Central memory CD4-positive, alpha-beta T cell (primary cell): ENCODE measurements around the gene TRIM25.

Experiments
- DNase-seq: peaks from one replicate; pipeline ENCODE4 v3.0.0; 2022

TRIM25 gene

DNA sequence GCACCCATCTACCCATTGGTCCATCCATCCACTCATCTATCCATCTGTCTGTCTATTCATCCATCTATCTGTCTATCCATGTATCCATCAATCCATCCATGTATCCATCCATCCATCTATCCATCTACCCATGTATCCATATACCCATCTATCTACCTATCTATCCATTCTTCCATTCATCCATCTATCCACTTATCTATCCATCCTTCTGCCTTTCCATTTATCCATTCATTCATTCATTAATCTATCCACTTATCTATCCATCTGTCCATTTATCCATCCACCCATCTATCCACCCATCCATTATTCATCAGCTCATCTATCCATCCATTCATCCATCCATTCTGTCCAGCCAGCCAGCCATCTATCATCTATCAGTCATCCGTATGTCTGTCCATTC is 21.5 kb downstream of the TRIM25 start:
- no peak for DNase-seq

DNA sequence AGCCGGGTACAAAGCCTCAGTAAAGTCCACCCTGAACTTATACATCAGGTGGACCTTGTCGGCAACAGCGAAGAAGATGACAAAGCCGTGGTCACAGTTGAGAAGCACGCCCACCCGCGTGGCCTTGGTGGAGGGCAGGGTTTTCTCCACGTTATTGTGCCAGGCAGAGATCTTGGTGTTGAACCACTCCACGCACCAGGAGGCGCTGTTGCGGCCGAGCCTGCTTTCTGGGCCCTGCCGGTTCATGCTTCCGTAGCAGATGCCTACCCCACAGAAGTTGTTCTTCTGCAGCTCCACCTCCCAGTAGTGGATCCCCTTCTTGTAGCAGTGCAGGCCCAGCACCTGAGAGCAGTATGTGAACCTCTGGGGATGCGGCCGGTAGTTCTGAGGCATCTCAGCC is 22.1 kb downstream of the TRIM25 start:
- peak; percentile 28 for DNase-seq

DNA sequence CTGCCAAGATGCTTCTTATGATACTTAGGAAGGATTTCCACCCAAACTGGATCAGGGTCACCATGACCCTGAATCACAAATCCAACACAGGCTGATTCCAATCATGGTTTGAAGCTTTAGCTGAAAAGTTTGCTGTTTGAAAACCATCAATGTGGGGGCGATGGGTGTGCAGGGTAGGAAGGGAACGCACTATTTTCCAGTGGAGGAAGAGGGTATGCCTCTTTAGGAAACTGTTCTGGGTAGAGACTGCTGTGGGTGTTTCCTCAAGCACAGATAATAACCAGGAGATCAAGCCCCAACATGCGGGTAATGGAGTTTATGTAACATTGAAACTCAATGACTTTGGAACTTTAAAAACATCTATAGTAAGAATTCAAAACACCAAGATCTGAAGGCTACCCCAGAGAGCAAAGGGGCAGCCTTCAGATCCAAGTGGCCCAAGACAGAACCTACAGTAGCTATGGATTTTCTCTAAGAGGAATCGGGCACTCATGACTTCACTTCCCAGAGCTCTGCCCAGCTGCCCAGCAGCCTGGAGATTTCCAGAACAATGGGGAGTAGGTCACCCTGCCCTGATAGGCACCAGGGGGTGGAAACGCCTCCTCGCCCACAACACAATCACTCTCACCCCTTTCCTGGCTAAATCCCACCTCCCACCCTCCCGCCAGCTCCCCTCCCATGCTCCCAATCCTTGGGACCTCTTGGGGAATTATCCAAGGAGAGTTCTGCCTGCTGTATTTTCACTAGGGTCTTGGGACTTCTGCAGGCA is 22.8 kb downstream of the TRIM25 start:
- DNase-seq = no peak

DNA sequence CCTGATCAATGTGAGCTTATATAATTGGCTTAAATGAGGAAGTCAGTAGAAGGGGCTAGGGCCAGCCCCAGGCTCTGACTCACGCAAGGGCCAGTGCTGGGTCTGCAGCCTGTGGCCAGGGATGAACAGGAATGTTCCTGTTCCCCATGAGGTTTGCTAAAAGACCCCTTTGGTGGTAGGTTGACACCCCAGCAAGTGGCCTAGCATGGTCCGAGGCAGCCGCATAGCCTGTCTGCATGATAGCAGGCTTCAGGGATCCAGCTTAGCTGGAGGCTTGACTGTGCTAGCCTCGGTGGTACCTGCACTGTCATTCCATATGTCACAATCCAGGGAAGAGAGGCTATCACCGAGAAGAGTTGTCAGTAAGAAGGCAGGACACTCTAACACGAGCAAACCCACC is 23.5 kb downstream of the TRIM25 start:
- DNase-seq = no peak

DNA sequence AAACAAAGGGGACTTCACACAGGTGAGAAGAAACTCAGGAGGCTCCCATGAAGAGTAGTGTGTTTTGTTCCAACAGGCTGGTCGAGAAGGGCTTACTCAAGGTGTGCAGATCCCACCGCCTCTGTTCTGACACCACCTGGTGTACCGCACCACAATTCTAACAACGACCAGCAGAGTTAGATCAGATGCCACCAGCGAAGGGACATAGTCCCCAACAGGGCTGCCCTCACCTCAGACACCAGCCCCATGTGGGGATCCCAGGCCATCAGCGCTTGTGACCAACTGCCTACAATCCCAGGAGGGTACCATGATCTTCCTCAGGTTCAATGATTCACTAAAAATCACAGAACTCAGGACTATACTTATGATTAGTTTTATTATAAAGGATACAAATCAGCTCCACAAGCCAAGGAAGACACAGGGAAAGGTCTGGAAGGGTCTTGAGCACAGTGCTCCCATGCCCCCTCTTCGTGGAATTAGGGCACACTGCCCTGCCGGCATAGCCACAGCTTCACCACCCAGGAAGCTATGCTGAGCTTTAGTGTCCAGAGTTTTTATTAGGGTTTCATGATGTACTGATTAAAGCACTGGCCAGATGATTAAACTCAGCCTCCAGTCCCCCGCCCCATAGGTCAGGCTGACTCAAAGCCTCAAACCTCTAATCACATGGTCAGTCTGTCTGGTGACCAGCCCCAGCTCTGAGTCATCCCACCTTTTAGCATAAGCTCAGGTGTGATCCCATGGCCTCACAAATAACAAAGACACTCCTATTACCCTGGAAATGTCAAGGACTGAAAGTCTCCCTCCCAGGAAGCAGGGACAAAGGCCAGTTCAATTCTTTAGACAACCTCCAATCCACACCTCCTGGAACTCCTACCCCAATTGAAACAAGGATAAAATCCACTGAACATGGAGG is 26.0 kb downstream of the TRIM25 start:
- DNase-seq = no peak

DNA sequence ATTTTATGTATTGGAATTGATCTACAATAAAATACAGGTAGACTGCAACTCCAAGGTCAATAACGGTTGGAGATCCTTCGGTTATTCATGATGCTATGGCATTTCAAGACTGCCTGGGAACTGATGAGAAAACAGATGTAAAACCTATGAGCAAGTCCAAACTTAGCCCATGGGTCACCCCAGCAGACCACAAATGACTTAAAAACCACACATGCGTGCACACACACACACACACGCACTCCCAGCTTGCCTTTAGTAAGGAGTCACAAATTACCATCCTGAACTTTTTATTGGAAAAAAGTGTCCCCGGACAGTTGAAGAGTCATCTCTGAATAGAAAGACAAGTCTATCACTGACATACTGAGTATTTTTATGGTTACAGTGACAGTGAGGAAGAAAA is 26.7 kb downstream of the TRIM25 start:
- no peak for DNase-seq

DNA sequence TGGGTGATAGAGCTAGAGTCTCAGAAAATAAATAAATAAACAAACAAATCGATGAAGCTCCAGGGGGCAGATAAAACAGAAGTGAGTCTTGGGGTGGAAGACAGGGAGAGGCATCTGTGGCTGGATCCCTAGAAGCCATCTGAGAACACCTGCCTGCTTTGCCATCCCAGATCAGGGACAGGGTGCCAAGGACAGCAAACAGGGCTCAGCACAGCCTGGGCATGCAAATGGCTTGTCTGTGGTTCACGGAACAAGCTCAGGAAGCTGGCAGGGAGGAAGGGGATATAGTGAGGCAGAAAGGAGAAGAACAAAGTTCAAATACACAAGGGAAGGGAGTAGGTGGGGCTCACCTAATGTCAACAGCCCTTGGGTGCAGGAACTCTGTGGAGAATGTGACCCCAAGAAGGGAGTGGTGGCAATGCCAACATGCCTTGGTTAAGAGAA is 27.5 kb downstream of the TRIM25 start:
- no peak for DNase-seq

DNA sequence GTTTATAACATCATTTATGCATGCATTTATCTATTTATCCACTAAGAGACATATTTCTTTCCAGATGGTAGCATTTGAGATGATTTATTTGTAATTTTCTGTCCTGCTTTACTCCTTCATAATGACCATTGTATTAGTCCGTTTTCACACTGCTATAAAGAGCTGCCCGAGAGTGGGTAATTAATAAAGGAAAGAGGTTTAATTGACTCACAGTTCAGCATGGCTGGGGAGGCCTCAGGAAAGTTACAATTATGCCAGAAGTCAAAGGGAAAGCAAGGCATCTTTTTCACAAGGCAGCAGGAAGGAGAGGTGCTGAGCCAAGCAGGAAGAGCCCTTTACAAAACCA is 28.6 kb downstream of the TRIM25 start:
- no peak for DNase-seq

DNA sequence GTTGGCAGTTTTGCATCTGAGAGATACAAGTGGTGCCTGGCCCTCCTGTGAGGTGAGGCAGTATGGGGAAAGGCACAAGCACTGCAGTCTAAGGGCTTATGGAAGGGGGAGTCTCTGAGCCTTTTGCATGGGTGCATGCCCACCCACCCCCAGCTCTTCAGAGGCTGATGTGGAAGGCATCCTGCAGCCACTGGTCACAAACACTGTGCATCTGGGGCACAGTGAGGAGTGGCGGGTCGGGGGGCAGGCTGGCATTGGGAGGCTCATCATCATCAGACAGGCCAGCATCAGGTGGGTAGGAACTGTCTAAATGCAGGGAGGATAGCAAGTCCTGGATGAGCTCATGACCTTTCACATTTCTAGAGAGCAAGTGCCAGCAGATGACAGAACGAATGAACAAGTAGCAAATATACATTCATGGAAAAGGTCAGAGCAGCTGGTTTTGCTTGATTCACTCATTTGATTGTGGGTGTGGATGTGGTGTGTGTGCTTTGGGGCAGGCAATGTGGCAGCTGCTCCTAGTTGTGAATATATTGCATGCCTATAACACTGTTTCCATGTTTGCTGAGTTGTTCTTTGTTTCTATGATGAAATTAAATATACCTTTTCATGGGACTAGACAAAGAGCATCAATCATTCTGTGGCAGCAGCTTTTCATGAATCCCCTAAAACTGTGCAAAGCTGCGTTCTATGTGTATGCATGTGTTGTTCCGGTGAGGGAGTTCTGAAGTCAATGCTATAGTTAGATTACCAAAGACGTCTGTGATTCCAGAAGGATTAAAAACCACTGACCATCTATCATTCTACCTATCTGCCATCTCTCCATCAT is 29.2 kb downstream of the TRIM25 start:
- no peak for DNase-seq

DNA sequence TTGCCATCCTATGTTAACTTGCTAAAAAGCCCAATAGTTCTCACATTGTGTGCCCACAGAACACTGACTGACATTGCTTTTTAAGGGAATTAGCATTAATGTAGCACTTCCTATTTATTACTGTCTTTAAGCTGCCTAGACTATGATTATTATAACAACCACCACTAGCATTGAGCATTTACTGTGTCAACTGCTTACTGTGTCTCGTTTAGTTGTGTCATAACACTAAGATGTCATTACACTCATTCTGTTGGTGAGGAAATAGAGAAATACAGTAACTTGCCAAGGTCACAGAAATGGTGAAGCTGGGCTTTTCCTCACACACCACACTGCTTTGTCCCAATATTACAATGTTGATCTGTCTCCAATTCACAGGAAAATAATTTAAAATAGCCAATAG is 30.2 kb downstream of the TRIM25 start:
- no peak for DNase-seq

DNA sequence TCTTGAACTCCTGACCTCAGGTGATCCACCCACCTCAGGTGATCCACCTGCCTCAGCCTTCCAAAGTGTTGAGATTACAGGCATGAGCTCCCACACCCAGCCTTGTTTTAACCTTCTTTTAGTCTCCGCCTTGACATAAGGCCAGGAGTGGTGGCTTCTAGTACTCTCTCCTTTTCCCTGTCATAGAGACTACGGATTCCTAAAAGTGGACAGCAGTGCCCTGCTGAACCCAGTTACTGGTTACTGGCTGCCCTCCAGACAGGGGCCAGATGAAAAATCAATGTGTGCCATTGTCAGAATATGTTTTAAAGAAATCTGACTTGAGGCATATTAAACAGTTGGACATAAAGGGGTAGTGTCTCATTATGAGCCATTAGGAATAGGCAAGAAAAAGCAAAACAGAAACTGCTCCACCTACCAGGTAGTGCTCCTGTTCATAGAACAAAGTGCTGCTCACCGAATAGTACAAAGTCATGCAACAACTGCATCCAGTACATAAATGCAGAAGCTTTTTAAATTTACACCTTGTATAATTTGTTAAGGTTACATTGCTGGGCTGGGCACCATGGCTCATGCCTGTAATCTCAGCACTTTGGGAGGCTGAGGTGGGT is 32.1 kb downstream of the TRIM25 start:
- no peak for DNase-seq

DNA sequence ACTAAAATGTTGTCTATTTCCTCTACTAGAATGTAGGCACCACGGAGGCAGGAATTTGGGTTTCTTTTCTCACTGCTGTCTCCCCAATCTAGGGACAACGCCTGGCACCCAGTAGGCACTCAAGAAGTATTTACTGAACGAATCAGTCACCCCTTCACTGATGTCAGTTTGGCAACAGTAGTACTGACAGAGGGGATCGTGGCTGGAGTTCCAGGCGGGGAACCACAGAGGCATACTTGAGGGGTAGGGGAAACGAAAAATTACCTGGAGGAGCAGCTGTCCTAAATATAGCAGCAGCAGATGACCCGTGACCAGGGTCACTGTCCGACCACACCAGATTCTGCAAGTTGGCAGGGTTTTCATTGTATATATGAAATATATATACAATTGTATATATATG is 33.3 kb downstream of the TRIM25 start:
- no peak for DNase-seq

DNA sequence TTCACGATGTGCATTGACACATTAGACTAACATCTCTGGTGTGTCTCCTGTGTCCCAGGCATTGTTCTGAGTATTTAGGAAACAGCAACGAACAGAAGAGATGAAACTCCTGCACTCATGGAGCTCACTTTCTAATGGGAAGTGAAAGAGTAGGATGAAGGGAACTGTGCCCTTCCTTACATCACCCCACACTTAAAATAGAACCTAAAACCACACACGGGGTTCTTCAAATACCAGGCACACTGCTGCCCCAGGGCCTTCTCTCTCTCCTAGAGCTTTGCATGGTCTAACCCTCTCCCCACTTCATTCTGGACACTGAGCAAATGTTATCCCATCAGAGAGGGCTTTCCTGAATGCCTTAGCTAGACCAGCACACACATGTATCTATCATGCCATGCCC is 33.7 kb downstream of the TRIM25 start:
- DNase-seq = no peak

DNA sequence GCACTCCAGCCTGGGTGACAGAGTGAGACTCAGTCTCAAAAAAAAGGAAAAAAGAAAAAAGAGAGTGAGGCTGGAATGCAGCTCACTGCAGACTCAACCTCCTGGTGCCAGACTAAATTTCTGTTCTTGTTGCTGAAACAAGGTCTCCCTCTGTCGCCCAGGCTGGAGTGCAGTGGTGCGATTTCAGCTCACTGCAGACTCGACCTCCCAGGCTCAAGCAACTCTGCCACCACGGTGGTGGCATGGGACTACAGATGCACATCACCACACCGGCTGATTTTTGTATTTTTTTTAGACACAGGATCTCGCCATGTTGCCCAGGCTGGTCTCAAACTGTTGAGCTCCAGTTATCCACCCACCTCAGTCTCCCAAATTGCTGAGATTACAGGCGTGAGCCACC is 34.6 kb downstream of the TRIM25 start:
- no peak for DNase-seq

DNA sequence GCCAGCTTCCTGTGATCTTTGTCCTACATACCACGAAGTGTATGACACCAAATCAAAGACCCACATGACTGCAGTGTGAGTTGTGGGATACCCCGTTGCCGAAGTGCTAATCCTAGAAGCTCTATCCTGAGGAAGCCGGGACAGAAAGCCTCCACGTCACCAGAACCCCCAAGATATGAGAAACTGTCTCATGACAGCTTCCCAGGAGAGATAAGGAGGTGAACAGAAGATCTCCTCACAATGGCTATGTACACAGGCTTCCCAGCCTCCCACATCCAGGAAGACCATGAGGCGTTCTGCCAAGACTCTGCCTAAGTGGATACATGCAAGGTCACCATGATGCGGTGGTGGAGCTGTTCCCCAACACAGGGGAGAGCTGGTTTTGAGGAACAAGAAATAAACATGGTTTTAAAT is 37.1 kb downstream of the TRIM25 start:
- DNase-seq = no peak

DNA sequence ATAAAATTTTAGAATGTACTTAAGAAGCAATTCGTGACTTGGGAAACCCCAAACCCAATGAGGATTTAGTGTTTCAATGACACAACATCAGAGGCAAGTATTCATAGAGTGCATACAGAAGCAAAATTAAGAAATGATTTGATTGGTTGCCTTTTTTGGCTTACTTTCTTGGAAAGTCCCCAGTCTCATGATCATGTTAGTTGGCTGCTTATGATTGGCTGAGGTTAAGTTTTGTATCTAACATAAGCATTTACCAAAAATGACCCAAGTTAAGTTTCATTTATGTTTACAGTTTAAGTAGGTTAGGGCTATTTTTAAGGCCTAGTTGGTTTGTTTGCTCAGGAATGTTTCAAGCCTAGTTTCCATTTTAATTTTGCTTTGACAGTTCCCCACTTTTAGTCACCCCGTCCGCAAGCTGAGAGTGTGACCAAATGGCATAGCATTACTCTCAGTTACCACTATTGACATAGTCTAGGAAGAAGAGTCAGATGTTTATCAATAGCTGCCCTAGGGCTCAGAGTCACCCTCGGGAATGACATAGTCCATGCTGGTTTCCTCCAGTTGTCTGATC is 43.7 kb downstream of the TRIM25 start:
- DNase-seq = no peak

DNA sequence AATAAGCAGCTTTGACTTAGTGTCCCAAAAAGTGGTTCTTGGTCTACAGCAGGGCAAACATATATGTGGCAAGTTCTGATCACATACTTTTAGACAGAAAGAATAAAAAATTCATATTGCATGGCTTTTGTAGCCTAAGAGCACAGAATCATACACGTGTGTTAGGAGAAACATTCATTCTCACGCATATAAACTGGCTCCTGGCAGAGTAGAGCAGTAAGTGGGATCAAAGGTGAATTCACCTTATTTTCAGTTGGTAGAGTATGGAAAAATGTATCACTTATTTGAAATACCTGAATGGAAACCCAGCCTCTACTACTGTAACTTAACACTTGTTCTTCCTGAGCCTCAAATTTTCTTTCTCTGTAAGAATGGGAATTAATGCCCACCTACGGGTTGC is 45.1 kb downstream of the TRIM25 start:
- no peak for DNase-seq

DNA sequence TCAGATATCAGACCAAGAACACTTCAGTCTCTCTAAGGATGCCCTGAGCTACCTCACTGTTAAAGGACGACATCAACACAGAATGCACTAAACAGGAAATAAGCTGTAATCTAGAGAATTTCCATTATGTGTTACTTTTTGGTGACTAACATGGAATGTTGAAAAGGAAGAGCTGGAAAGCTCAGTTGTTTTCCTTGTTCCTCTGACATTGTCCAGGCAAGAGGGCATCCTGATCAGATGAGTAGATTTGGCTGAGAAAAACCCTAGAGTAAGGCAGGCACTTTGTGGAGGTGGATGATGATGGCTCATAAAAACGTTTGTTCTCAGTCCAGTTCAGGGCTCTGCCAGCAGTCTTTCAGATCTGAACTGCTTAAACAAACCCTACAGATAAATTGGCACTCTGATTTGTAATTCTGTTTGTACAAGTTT is 45.9 kb downstream of the TRIM25 start:
- DNase-seq = no peak

DNA sequence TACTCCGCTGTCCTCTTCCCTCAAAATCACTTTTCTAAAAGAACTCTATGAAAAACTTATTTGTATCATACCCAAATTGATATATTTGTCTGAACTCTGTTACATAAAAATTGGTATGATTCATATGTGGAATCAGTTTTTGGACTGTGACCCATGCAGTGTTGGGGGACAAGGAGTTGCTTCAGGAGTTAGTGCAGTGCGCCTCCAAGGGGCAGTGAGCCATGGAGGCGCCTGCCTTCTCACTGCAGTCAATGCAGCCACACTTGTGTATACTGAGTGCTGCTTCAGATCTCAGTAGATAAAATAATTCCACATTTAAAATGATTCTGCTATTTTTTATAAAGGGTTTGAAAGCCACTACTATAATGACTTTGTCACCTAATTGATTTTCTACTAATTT is 47.4 kb downstream of the TRIM25 start:
- DNase-seq = no peak

DNA sequence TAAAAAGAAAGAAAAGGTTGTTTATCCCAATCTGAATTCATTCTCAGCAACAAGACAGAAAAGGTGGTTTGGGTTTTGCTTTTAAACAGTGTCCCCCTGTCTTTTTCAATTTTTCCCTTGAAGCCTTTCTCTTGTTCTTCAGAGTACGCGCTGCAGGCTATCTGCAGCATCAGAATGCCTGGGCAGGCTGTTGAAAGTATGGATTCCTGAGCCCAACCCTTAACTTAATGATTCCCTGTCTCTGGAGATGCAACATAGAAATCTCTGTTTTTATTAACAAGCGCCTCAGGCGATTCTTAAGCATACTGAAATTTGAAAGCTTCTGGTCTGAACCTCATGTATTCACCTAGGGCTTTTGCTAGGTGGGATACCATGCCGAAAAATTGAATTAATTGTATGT is 47.8 kb downstream of the TRIM25 start:
- DNase-seq = no peak

DNA sequence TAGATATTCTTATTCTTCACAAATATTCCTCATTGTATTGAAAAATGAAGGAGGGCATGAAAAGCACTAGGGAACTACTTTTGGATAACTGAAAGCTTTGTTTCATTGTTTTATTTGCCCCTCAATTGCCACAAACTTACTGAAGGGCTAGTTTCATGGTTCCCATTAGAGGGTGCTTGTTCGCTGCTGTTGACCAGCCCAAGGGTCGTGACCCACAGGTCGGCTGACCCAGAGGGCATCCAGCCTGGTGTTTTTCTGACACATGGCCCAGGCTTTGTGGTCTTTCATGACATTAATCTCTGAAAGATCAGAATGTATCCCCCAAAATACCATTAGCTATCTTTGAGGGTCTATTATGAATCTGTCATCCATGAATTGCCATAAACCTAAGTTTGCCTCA is 49.9 kb downstream of the TRIM25 start:
- no peak for DNase-seq

DNA sequence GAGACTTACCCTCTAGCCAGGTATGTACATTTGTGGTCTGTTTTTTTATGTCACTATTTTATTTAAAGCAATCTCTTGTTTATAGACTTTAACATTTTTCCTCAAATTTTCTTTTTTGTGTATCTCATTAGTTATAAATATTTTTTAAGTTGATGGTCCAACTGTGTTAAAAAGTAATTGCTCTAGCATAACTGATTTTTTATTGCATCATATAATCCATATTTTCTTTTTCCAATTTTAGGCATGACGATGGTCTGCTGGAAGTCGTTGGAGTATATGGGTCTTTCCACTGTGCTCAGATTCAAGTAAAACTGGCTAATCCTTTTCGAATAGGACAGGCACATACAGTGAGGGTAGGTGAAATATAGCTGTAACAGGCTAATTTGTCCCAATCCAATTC is 52.0 kb downstream of the TRIM25 start:
- no peak for DNase-seq

DNA sequence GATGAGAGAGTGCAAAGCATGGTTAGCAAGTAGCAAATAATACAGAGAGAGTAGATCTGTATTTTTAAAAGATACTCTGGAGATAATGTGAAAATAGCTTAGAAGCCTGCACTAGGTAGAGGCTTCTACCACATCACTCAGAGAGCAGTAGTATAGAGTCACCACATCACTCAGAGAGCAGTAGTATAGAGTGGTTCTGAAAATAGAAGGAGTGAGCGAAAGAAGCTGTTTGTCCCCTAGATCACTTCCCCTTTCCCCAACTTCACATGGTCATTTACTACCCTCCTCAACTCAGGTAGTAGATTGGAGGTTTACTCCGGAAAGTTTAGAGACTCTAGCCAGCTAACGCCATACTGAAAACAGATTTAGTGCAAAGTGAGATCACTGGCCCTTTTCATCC is 62.8 kb downstream of the TRIM25 start:
- no peak for DNase-seq
